GM23338 (cell line): ENCODE data around the gene NKD1. TPM values are rescaled to one million over a fixed set of nuclear protein-coding genes. Genes with fewer than 3 reads are reported as not detected.

Experiments used
- ATAC-seq: fragments of 200-7000 bp; cut with Tn5 transposase; 3 replicates; pipeline ENCODE4 v1.9.1; 2020
- DNase-seq: peaks from one replicate; pipeline ENCODE4 v3.0.0-alpha.2; 2015; ENCODE audit warnings: low spot score
- H2AFZ ChIP-seq: fragments of 200-600 bp; sonication (generic); 2 replicates; pipeline ENCODE4 v1.8.0; 2016; ENCODE audit warnings: antibody characterized with exemption, mild to moderate bottlenecking, moderate library complexity
- H3F3A ChIP-seq: fragments of 200-600 bp; sonication (generic); replicated peaks from 2 replicates; pipeline ENCODE4 v1.8.0; 2017; ENCODE audit warnings: antibody characterized with exemption, mixed run types, low read depth
- H3K27ac ChIP-seq: fragments of 200-600 bp; sonication (generic); 2 replicates; pipeline ENCODE4 v1.6.1; 2016; ENCODE audit warnings: low read depth
- H3K27me3 ChIP-seq: fragments of 200-600 bp; sonication (generic); 2 replicates; pipeline ENCODE4 v1.8.0; 2016; ENCODE audit warnings: mild to moderate bottlenecking, mixed run types, moderate library complexity; ENCODE audit not compliant: insufficient read depth
- H3K36me3 ChIP-seq: fragments of 200-600 bp; sonication (generic); 2 replicates; pipeline ENCODE4 v1.8.0; 2016; ENCODE audit warnings: mild to moderate bottlenecking; ENCODE audit not compliant: insufficient read depth
- H3K4me1 ChIP-seq: fragments of 200-600 bp; sonication (generic); 2 replicates; pipeline ENCODE4 v1.8.0; 2016; ENCODE audit warnings: mild to moderate bottlenecking, moderate library complexity; ENCODE audit not compliant: insufficient read depth
- H3K4me2 ChIP-seq: fragments of 200-600 bp; sonication (generic); 2 replicates; pipeline ENCODE4 v1.7.1; 2017; ENCODE audit warnings: mixed run types
- H3K4me3 ChIP-seq: fragments of 200-600 bp; sonication (generic); 2 replicates; pipeline ENCODE4 v1.6.1; 2016; ENCODE audit warnings: mixed run types
- H3K79me2 ChIP-seq: fragments of 200-600 bp; sonication (generic); replicated peaks from 2 replicates; pipeline ENCODE4 v1.8.0; 2017; ENCODE audit warnings: mild to moderate bottlenecking; ENCODE audit not compliant: insufficient read depth
- H3K9me2 ChIP-seq: fragments of 200-600 bp; sonication (generic); 2 replicates; pipeline ENCODE4 v1.8.0; 2017; ENCODE audit not compliant: insufficient read depth
- H4K20me1 ChIP-seq: fragments of 200-600 bp; sonication (generic); replicated peaks from 2 replicates; pipeline ENCODE4 v1.8.0; 2017; ENCODE audit warnings: mild to moderate bottlenecking; ENCODE audit not compliant: insufficient read depth
- H3K27ac Mint-ChIP-seq: 2 replicates; pipeline ENCODE4 v1.8.0; 2020; ENCODE audit warnings: inconsistent platforms, mild to moderate bottlenecking, moderate library complexity, mixed read lengths
- H3K27me3 Mint-ChIP-seq: 3 replicates; pipeline ENCODE4 v1.8.0; 2022; ENCODE audit warnings: low read depth, mild to moderate bottlenecking, moderate library complexity, mixed read lengths, inconsistent platforms; ENCODE audit not compliant: insufficient read depth, poor library complexity
- H3K36me3 Mint-ChIP-seq: 3 replicates; pipeline ENCODE4 v1.8.0; 2021; ENCODE audit warnings: low read depth, mild to moderate bottlenecking, inconsistent platforms, moderate library complexity, mixed read lengths
- H3K4me1 Mint-ChIP-seq: 3 replicates; pipeline ENCODE4 v1.8.0; 2020; ENCODE audit warnings: mild to moderate bottlenecking, inconsistent platforms, mixed read lengths
- H3K4me3 Mint-ChIP-seq: 3 replicates; pipeline ENCODE4 v1.8.0; 2021; ENCODE audit warnings: moderate library complexity, mild to moderate bottlenecking, inconsistent platforms, mixed read lengths
- H3K9me3 Mint-ChIP-seq: 3 replicates; pipeline ENCODE4 v1.8.0; 2020; ENCODE audit warnings: moderate library complexity, mild to moderate bottlenecking, inconsistent platforms, mixed read lengths
- CTCF ChIP-seq, 2 experiments: fragments of 200-600 bp in 1 of 2; sonication (generic) in 1 of 2; conservative IDR thresholded peaks; 2 replicates each; pipeline versions ENCODE4 v1.5.1 to v1.6.1; 2016 to 2017; ENCODE audit warnings: antibody characterized with exemption in 2 of 2, low read depth in 2 of 2, mild to moderate bottlenecking in 2 of 2, moderate library complexity in 1 of 2
- ETS1 ChIP-seq: IDR thresholded peaks from 2 replicates; pipeline ENCODE4 v1.6.1; 2016; ENCODE audit warnings: antibody characterized with exemption
- EZH2 ChIP-seq: fragments of 200-600 bp; sonication (generic); IDR thresholded peaks from one replicate; pipeline ENCODE4 v1.8.0; 2017; ENCODE audit warnings: antibody characterized with exemption, mild to moderate bottlenecking, low read depth; ENCODE audit not compliant: unreplicated experiment
- EZH2phosphoT487 ChIP-seq: fragments of 200-600 bp; sonication (generic); IDR thresholded peaks from one replicate; pipeline ENCODE4 v1.8.1; 2018; ENCODE audit warnings: antibody characterized with exemption; ENCODE audit not compliant: unreplicated experiment
- JUNB ChIP-seq: IDR thresholded peaks from one replicate; pipeline ENCODE4 v1.6.1; 2016; ENCODE audit warnings: antibody characterized with exemption; ENCODE audit not compliant: unreplicated experiment
- NANOG ChIP-seq: IDR thresholded peaks from 2 replicates; pipeline ENCODE4 v1.6.1; 2016; ENCODE audit warnings: antibody characterized with exemption, borderline replicate concordance
- REST ChIP-seq: IDR thresholded peaks from one replicate; pipeline ENCODE4 v1.6.1; 2018; ENCODE audit warnings: antibody characterized with exemption; ENCODE audit not compliant: unreplicated experiment
- STAT1 ChIP-seq: IDR thresholded peaks from one replicate; pipeline ENCODE4 v1.6.1; 2016; ENCODE audit warnings: antibody characterized with exemption; ENCODE audit not compliant: unreplicated experiment
- ZNF114 ChIP-seq: fragments of 250-450 bp; sonication (Bioruptor Pico); IDR thresholded peaks from 2 replicates; pipeline ENCODE4 v1.5.0; 2020; ENCODE audit warnings: mild to moderate bottlenecking, moderate library complexity
- ZNF331 ChIP-seq: fragments of 250-450 bp; sonication (Bioruptor Pico); IDR thresholded peaks from 2 replicates; pipeline ENCODE4 v1.5.0; 2020; ENCODE audit warnings: low read depth, mild to moderate bottlenecking, moderate library complexity
- ZNF462 ChIP-seq: fragments of 250-450 bp; sonication (Bioruptor Pico); IDR thresholded peaks from 2 replicates; pipeline ENCODE4 v1.5.0; 2020; ENCODE audit warnings: mild to moderate bottlenecking, moderate library complexity
- polyA plus RNA-seq: library from polyadenylated mRNA; unstranded; fragments of >200 nt; fragmentation: Nextera tagmentation; extraction: Ambion mirVana; gene quantifications from 2 replicates; pipeline ENCODE4 v1.2.1, GENCODE V29; 2016
- total RNA-seq: library from RNA; depleted of rRNA; stranded (reverse); fragments of >200 nt; shearing (Covaris generic); gene quantifications from 2 replicates; pipeline ENCODE4 v1.2.3, GENCODE V29; 2014

The NKD1 gene
- total and polyA plus RNA-seq, 2 experiments from 2014 or later, result 2.1 to 2.3 TPM

GRCh38 chr16:50597563-50598255 lies 49.5 kb downstream of the NKD1 start:
- no peaks in the 10 kb centered on the region for H3K27me3 ChIP-seq
- no peak overlapping the region for H3K4me3 ChIP-seq
- no peaks in the 10 kb centered on the region for H3K4me1 ChIP-seq
- Mint-ChIP-seq H3K4me1 (peaks cover 14% of the 10 kb centered on the region), H3K27me3 (peaks cover 7% of the 10 kb centered on the region), H3K9me3 (no peaks in the 10 kb centered on the region), H3K36me3 (no peaks in the 10 kb centered on the region), H3K27ac (no peak overlapping the region), H3K4me3 (no peak overlapping the region)
- ATAC-seq, result no peak
- H4K20me1 ChIP-seq, result no peaks in the 10 kb centered on the region
- no peak overlapping the region for H2AFZ ChIP-seq
- no peaks in the 10 kb centered on the region for H3K9me2 ChIP-seq
- TF ChIP-seq EZH2, result no peak
- TF ChIP-seq STAT1, result no peak
- no peak for TF ChIP-seq NANOG
- no peak for TF ChIP-seq JUNB
- TF ChIP-seq REST, result no peak
- TF ChIP-seq ZNF114 (CRISPR knock-in tag), result no peak
- TF ChIP-seq ZNF462 (CRISPR knock-in tag), result no peak
- no peak for TF ChIP-seq ZNF331 (CRISPR knock-in tag)
- TF ChIP-seq CTCF (conservative IDR thresholded peaks at IDR 0.05; ENCODE audit: low read depth in 2 of 2), result no peak
- no peak for TF ChIP-seq ETS1
- TF ChIP-seq EZH2phosphoT487, result no peak
- no peak for DNase-seq
- no peaks in the 10 kb centered on the region for H3K79me2 ChIP-seq
- H3F3A ChIP-seq, result no peaks in the 10 kb centered on the region
- no peaks in the 10 kb centered on the region for H3K36me3 ChIP-seq
- no peak overlapping the region for H3K4me2 ChIP-seq
- no peak overlapping the region for H3K27ac ChIP-seq
